Choroid plexus epithelial cell (primary cell): Measurements from ENCODE around the gene SLC16A10.

Source experiments
- DNase-seq: peaks from one replicate; pipeline ENCODE4 v3.0.0-alpha.2; 2010; ENCODE audit warnings: low read depth
- H3K4me3 ChIP-seq: 2 replicates; pipeline ENCODE4 v1.5.1; 2011; ENCODE audit warnings: low read depth, mild to moderate bottlenecking, control low read depth, low read length, moderate library complexity
- TF ChIP-seq, protein P1 (sequence below): conservative IDR thresholded peaks from 2 replicates; pipeline ENCODE4 v1.5.1; 2011; ENCODE audit warnings: low read depth, mild to moderate bottlenecking, control low read depth, inconsistent platforms, low read length, moderate library complexity

SLC16A10 gene

DNA sequence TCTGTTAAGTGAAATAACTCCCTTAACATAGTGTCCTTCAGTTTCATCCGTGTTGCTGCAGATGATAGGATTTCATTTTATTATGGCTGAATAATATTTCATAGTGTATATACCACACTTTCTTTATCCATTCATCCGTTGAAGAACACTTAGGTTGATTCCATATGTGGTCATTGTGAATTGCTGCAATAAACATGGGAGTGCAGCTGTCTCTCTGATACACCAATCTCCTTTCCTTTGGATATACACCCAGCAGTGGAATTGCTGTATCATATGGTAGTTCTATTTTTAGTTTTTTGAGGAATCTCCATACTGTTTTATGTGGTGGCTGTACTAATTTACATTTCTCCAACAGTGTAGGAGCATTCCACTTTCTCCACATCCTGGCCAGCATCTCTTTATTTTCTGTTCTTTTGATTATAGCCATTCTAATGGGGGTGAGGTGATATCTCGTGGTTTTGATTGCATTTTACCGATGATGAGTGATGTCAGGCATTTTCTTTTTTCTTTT, 193.2 kb downstream of the SLC16A10 start:
- TF ChIP-seq, protein P1, sequence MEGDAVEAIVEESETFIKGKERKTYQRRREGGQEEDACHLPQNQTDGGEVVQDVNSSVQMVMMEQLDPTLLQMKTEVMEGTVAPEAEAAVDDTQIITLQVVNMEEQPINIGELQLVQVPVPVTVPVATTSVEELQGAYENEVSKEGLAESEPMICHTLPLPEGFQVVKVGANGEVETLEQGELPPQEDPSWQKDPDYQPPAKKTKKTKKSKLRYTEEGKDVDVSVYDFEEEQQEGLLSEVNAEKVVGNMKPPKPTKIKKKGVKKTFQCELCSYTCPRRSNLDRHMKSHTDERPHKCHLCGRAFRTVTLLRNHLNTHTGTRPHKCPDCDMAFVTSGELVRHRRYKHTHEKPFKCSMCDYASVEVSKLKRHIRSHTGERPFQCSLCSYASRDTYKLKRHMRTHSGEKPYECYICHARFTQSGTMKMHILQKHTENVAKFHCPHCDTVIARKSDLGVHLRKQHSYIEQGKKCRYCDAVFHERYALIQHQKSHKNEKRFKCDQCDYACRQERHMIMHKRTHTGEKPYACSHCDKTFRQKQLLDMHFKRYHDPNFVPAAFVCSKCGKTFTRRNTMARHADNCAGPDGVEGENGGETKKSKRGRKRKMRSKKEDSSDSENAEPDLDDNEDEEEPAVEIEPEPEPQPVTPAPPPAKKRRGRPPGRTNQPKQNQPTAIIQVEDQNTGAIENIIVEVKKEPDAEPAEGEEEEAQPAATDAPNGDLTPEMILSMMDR, result no peak
- no peak for DNase-seq
- H3K4me3 ChIP-seq, result no peak overlapping the region
